Vagina (tissue), 2 donors: Measurements from ENCODE around the gene ERBB4.

Experiments used
- POLR2AphosphoS5 ChIP-seq, 2 donors: sonication (generic); formaldehyde crosslinking; IDR thresholded peaks; one replicate each; pipeline ENCODE4 v1.9.0; 2017; ENCODE audit warnings: antibody characterized with exemption in 2 of 2, mild to moderate bottlenecking in 2 of 2, low read depth in 1 of 2; ENCODE audit not compliant: insufficient read depth in 1 of 2
- TF ChIP-seq, protein P1 (sequence below), 3 experiments: fragments of 450-650 bp in 2 of 3; fragments of 200-600 bp in 1 of 3; sonication (generic) in 1 of 3; IDR thresholded peaks; one replicate each; pipeline ENCODE4 v1.5.1; 2017 to 2019; ENCODE audit warnings: antibody characterized with exemption in 3 of 3, mild to moderate bottlenecking in 2 of 3, moderate library complexity in 2 of 3

DNA sequence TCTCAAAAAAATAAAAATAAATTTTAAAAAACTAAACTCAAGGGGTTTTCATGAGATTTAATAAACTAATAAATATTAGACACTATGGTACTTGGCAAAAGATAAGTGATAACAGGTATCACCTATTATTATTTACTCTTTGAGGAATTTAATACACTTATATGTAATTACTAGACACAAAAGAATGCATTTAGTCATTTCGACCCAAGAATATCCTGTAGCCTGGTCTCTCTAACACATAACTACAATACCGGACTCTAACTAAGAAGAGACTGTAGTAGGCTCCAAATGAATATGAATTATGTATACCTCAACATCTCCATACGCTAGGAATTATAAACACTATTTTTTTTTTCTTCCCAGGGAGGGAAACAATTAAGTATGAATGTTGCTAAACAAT lies 1131.5 kb downstream of the ERBB4 start:
- TF ChIP-seq, protein P1, sequence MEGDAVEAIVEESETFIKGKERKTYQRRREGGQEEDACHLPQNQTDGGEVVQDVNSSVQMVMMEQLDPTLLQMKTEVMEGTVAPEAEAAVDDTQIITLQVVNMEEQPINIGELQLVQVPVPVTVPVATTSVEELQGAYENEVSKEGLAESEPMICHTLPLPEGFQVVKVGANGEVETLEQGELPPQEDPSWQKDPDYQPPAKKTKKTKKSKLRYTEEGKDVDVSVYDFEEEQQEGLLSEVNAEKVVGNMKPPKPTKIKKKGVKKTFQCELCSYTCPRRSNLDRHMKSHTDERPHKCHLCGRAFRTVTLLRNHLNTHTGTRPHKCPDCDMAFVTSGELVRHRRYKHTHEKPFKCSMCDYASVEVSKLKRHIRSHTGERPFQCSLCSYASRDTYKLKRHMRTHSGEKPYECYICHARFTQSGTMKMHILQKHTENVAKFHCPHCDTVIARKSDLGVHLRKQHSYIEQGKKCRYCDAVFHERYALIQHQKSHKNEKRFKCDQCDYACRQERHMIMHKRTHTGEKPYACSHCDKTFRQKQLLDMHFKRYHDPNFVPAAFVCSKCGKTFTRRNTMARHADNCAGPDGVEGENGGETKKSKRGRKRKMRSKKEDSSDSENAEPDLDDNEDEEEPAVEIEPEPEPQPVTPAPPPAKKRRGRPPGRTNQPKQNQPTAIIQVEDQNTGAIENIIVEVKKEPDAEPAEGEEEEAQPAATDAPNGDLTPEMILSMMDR (IDR thresholded peaks at IDR 0.05) = no peak
- no peak for TF ChIP-seq POLR2AphosphoS5 (IDR thresholded peaks at IDR 0.05; ENCODE audit: insufficient read depth in 1 of 2, low read depth in 1 of 2)
